ENCODE measurements around the gene NACC1.

DNA sequence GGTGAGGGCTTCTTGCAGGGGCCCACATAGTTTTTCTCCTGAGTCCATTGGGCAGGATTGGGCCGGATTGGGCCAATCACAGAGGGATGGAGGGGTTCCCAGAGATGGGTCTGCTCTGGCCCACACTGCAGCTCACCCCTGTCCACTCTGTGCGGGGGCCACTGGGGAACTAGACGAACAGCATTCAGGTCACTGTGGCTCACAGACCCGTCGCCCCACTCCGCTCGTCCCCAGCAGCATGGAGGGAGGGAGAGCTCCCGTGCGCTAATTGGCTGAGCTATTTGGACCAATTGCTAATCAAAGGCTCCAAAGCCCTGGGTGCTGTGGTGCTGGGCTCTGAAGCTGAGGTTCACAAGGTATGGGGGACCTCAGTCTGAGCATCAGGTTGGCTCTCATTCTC lies 11.3 kb downstream of the NACC1 start:
- TF ChIP-seq, protein P1, sequence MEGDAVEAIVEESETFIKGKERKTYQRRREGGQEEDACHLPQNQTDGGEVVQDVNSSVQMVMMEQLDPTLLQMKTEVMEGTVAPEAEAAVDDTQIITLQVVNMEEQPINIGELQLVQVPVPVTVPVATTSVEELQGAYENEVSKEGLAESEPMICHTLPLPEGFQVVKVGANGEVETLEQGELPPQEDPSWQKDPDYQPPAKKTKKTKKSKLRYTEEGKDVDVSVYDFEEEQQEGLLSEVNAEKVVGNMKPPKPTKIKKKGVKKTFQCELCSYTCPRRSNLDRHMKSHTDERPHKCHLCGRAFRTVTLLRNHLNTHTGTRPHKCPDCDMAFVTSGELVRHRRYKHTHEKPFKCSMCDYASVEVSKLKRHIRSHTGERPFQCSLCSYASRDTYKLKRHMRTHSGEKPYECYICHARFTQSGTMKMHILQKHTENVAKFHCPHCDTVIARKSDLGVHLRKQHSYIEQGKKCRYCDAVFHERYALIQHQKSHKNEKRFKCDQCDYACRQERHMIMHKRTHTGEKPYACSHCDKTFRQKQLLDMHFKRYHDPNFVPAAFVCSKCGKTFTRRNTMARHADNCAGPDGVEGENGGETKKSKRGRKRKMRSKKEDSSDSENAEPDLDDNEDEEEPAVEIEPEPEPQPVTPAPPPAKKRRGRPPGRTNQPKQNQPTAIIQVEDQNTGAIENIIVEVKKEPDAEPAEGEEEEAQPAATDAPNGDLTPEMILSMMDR (IDR thresholded peaks at IDR 0.05; ENCODE audit: low read depth, low read length): no peak
- TF ChIP-seq MAX (IDR thresholded peaks at IDR 0.05; ENCODE audit: low read depth, low read length): no peak

Measured in NB4 (cell line).